Activated naive CD4-positive, alpha-beta T cell treated with anti-CD3 and anti-CD28 coated beads, Interleukin-2, amount 50 U/mL, for 24 hours (primary cell): ENCODE results near the gene COX5A.
"Not testable (repeated sequence)": the region's sequence is repeated elsewhere in the genome, so short reads cannot be mapped to it uniquely, and the experiment has no call there.

Source experiments
- H3K27ac Mint-ChIP-seq: one replicate; pipeline ENCODE4 v1.8.0; 2021; ENCODE audit warnings: mild to moderate bottlenecking, mixed read lengths
- H3K27me3 Mint-ChIP-seq: one replicate; pipeline ENCODE4 v1.8.0; 2021; ENCODE audit warnings: mixed read lengths
- H3K36me3 Mint-ChIP-seq: one replicate; pipeline ENCODE4 v1.8.0; 2021; ENCODE audit warnings: mixed read lengths
- H3K4me1 Mint-ChIP-seq: one replicate; pipeline ENCODE4 v1.8.0; 2021; ENCODE audit warnings: mixed read lengths
- H3K4me3 Mint-ChIP-seq: one replicate; pipeline ENCODE4 v1.8.0; 2021; ENCODE audit warnings: mild to moderate bottlenecking, mixed read lengths
- H3K9me3 Mint-ChIP-seq: one replicate; pipeline ENCODE4 v1.8.0; 2021; ENCODE audit warnings: mixed read lengths

The COX5A gene

DNA sequence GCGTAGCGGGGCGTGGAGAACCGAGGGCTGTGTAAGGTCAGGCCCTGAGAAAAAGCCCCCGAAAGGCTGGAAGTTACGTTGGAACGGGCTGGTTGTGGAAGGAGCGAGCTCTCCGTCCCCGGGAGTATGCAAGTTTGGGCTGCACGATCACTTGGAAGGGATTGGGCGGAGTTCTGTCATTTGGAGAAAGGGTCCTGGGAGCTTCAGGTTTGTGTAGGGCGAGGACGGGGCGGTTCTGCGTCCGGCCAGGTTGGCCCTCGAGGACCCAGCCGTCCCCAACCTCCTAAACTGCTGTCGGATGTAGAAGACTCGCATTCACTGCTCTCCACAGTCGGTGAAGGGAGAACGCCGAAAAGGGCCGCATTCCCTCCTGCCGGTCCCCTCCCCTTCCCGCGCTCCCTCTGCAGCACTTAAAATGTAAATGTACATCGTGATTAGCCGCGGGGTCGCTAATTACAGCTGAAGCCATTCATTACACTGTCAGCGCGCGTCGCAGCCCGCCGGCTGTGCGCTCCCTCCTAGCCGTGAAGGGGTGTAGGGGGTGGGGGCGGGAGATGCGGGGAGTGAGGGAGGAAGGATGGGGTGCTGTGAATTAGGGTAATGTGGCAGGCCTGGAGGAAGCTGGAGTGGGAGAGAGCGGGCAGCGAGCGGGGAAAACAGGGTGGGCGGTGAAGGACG, 21.2 kb upstream of the COX5A start:
- Mint-ChIP-seq H3K9me3 (no peaks in the 10 kb centered on the region), H3K4me1 (peaks cover 43% of the 10 kb centered on the region), H3K27me3 (peaks cover 11% of the 10 kb centered on the region), H3K27ac (no peak overlapping the region), H3K4me3 (peak overlapping the region; percentile 57), H3K36me3 (no peaks in the 10 kb centered on the region)

DNA sequence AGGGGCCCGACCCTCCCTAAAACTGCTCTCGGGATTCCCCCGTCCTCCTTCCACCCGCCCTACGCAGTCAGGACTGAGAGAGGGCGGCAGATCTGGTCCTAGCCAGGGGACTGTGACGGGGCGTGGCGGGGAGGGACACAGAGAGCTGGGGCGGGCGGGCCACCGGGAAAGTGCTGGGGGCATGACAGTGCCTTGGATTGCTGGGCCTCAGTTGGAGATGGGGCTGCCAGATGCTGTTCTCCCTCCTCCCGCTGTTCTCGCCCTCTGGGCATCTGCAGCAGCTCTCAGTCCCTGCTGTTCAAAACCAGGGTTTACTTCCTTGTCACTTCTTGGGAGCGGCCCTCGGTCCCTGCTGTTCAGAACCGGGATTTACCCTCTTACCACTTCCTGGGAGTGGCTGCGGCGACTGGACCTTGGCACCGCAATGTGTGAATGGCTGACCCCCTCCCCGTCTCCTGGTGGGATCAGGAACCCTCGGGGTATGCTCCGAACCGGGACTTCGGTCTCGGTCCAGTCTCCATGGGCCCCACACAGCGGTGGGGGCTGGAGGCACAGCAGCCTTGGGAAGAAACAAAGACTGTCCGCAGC, 20.5 kb upstream of the COX5A start:
- H3K9me3 Mint-ChIP-seq, result no peaks in the 10 kb centered on the region
- H3K27me3 Mint-ChIP-seq, result peaks cover 11% of the 10 kb centered on the region
- H3K4me1 Mint-ChIP-seq, result peaks cover 43% of the 10 kb centered on the region
- no peak overlapping the region for H3K27ac Mint-ChIP-seq
- H3K4me3 Mint-ChIP-seq, result no peak overlapping the region
- no peaks in the 10 kb centered on the region for H3K36me3 Mint-ChIP-seq

DNA sequence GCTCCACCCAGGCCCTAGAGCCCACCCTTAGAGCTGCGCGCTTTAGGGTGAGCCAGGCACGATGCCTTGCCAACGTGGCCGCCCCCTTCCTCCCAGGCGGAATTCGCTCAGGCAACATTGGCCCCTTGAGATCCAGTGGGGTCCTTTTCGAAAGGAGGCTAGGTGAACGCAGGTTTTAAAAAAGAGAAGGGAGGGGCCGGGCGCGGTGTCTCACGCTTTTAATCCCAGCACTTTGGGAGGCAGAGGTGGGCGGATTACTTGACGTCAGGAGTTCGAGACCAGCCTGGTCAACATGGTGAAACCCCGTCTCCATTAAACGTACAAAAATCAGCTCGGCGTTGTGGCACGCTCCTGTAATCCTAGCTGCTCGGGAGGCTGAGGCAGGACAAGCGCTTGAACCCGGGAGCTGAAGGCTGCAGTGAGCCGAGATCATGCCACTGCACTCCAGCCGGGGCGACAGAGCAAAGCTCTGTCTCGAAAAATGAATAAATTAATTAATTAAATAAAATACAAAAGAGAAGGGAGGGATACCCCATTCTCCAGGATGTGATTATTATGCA, 19.7 kb upstream of the COX5A start:
- H3K27ac Mint-ChIP-seq, result no peak overlapping the region

DNA sequence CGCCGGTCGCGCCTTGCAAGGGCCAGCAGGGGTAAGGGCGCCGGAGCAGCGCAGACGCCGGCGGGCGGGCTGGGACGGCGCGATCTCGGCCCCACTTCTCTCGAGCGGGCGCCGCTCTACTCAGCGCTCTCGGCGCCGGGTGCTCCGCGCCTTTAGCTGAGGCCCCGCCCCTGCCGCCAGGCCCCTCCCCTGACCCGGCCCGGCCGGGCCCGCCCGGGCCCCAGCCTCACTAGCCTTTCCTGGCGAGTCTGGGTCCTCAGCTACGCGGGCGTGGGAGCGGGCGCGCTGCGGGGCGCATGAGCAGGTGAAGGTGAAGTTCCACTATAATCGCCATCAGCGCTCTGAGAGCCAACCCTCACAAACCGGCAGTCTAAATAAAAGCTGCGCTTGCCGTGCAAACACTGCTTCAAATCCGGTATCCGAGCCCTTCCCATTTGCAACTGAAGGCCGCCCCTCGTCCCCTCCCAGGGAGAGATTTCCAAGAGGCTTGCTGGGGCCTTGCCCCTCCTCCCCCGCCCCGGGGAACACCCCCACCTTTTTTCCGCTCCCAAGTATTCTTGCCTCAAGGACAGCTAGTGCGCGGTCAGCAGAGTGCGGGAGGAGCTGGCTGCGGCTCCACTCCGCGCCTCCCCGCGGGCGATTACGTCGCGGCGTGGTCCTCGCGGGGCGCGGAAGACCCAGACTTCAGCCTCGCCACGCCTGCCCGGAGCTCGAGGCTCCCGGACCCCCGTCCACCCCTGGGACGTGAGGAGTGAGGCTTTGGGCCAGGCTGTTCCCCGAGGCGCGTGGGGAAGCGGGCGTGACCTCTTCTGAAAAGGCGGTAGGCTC, 19.0 kb upstream of the COX5A start, which contains the start of gene RPP25:
TSS of gene RPP25 (minus strand) at position 125 of the 828 bp plus-strand sequence. CDS start 189 bp downstream, outside the sequence.
- Mint-ChIP-seq H3K4me1 (peaks cover 43% of the 10 kb centered on the region), H3K27ac (no peak within 1 kb of the TSS), H3K27me3 (peaks cover 11% of the 10 kb centered on the region), H3K9me3 (no peaks in the 10 kb centered on the region), H3K4me3 (peak within 1 kb of the TSS; percentile 77), H3K36me3 (no peaks in the 10 kb centered on the region)

More for the DNA sequence above, 19.7 kb upstream of the COX5A start:
- peak overlapping the region; percentile 71 for H3K4me3 Mint-ChIP-seq
- H3K9me3 Mint-ChIP-seq, result no peaks in the 10 kb centered on the region
- peaks cover 43% of the 10 kb centered on the region for H3K4me1 Mint-ChIP-seq
- no peaks in the 10 kb centered on the region for H3K36me3 Mint-ChIP-seq
- H3K27me3 Mint-ChIP-seq, result peaks cover 11% of the 10 kb centered on the region

DNA sequence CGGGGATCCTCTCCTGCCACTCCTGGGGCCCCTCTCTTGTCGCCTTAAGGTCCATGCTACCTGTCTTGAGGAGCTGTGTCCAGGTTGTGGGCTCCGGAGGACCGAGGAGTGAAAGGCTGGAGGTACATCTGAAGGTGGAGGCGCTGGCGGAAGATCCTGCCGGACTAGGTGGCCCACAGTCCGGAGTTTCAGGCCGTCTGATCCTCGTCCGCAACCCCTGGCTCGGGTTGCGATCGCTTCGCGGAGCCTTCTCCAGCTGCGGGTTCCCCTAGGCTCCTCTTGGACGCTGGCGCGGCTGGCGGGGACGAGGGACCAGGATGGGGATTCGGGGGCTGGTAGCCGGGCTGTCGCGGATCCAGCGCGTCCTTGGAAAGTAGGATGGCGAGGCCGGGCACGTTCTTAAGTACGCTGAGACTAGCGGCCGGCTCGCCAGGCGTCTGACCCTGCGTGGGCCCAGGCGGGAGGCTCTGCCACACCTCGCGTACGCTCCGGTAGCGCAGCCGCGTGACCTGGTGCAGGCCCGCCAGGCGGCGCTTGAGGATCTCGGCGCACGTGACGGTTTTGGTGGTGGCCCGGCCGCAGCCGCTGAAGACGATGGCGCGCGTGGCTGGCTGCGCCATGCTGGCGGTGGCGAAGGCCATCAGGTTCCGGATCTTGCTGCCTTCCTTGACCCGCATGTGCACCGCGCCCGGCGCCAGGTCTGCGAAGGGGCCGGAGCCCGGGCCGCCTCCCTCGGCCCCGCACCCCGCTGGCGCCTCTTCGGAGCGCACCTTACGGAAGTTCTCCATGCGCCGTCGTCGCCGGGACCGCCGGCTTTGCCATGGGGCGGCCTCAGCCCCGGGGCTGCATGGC, 18.1 kb upstream of the COX5A start:
- Mint-ChIP-seq H3K27me3 (peaks cover 11% of the 10 kb centered on the region), H3K9me3 (no peaks in the 10 kb centered on the region), H3K36me3 (no peaks in the 10 kb centered on the region), H3K27ac (no peak overlapping the region), H3K4me3 (peak overlapping the region; percentile 77), H3K4me1 (peaks cover 37% of the 10 kb centered on the region)

DNA sequence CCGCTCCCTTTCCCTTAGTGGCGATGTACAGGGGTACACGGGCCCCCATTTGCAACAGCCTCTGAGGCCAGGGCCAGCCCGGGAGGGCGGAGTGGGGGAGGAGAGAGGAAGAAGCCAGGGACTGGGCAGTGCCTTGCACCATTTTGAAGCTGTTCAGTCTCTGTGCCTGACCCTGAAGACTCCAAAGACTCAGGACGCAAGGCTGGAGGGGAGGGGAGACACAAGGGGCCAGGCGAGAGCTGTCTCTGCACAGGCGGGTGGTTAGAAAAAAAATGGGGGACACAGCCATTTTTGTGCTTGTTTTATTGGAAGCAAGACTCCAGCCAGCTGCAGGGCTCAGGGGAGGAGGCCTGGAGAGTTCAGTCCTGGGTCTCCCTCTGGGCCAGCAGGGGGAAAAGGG, 17.1 kb upstream of the COX5A start:
- peaks cover 34% of the 10 kb centered on the region for H3K4me1 Mint-ChIP-seq
- peaks cover 11% of the 10 kb centered on the region for H3K27me3 Mint-ChIP-seq
- no peaks in the 10 kb centered on the region for H3K9me3 Mint-ChIP-seq
- H3K27ac Mint-ChIP-seq, result no peak overlapping the region
- H3K4me3 Mint-ChIP-seq, result peak overlapping the region; percentile 77
- H3K36me3 Mint-ChIP-seq, result no peaks in the 10 kb centered on the region

DNA sequence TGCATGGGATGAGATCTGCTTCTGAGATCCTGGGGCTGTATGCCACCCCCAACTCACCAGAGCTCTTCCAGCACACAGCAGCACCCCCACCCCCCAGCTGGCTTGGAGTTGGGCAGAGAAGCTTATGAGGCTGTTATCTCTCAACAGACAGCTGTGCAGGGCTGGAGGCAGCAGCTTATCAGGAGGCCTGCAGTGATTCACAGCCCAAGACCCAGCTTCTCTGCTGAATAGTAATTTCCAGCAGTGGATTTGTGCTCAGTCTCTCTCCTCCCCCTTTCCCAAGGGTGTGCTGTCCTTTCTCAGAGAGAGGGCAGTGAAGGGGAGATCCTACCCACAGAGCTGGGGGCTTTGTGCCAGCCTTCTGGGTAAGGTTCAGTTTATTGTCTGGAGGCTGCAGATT, 16.6 kb upstream of the COX5A start:
- H3K4me1 Mint-ChIP-seq, result peaks cover 32% of the 10 kb centered on the region
- H3K9me3 Mint-ChIP-seq, result no peaks in the 10 kb centered on the region
- H3K27ac Mint-ChIP-seq, result no peak overlapping the region
- H3K4me3 Mint-ChIP-seq, result peak overlapping the region; percentile 77
- peaks cover 10% of the 10 kb centered on the region for H3K27me3 Mint-ChIP-seq
- no peaks in the 10 kb centered on the region for H3K36me3 Mint-ChIP-seq

DNA sequence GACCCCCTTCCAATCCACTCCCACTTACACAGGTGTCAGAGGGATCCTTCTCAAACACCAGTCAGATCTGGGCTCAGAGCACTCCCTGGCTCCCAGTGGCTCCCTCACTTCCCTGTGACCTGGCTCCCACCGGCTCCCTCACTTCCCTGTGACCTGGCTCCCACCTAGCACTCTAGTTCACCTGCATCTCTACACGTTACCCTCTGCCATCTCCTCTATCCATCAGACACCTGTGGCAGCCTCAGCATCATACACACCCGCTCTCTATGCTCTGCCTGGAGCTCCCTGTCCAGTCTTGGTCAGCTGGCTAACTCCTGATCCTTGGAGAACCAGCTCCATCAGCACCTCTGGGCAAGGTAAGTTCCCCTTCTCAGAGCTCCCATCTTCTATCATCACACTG, 13.1 kb upstream of the COX5A start:
- Mint-ChIP-seq H3K36me3 (no peaks in the 10 kb centered on the region), H3K27ac (no peak overlapping the region), H3K4me3 (no peak overlapping the region), H3K9me3 (no peaks in the 10 kb centered on the region), H3K27me3 (no peaks in the 10 kb centered on the region), H3K4me1 (peaks cover 17% of the 10 kb centered on the region)

DNA sequence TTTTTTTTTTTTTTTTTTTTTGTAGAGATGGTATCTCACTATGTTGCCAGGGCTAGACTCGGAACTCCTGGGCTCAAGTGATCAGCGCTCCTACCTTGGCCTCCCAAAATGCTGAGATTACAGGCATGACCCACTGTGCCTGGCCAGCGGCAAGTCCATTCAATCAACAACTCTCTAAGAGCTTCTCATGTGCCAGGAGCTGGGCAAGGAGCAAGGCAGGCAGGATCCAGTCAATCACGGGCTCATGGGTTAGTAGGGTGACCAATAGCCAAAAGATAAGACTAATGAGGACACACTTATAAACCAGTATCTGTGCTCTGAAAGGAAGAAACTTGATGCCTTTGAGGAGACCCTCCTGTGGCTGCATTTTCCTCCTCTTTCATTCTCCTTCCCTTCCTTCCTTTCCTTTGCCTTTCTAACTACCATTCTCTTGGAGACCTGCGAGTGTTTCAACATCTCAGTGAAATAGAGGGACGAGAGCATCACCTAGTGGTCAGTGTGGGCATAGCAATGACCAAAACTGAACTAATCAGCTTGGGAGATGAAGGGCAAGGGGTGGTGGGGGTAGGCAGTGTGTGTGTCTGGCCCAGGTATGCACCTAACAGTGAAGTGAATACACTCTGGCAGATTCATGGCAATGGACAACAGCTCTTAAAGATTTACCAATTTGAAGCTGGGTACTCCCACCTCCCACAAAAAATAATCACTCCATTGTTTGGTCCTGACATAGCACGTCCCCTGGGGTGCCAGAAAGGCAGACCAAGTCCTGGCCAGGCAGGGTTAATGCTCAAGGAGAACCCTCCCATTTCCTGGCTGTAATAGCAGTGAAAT, 12.4 kb upstream of the COX5A start:
- Mint-ChIP-seq H3K4me1 (peaks cover 11% of the 10 kb centered on the region), H3K27me3 (no peaks in the 10 kb centered on the region), H3K27ac (no peak overlapping the region), H3K4me3 (no peak overlapping the region), H3K36me3 (no peaks in the 10 kb centered on the region), H3K9me3 (no peaks in the 10 kb centered on the region)

DNA sequence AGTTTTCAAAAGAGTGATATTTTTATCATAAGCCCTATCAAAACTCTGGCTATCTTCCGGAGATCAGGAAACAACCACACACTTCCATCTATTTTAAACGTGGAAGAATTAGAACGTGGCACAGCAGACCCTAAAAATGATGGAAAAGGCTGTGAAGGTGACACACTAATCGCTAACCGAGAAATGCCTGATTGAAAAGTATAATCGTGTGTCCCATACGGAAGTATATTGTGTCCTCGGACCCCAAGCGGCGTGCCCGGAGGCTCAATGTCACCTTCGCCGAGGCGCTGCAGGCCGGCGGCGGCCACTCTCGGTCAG, 642 bp downstream of the COX5A start:
- Mint-ChIP-seq H3K4me3 (peak overlapping the region; percentile 96), H3K9me3 (no peaks in the 10 kb centered on the region), H3K27me3 (no peaks in the 10 kb centered on the region), H3K27ac (peak overlapping the region; percentile 68), H3K4me1 (peaks cover 36% of the 10 kb centered on the region), H3K36me3 (peaks cover 2% of the 10 kb centered on the region)

DNA sequence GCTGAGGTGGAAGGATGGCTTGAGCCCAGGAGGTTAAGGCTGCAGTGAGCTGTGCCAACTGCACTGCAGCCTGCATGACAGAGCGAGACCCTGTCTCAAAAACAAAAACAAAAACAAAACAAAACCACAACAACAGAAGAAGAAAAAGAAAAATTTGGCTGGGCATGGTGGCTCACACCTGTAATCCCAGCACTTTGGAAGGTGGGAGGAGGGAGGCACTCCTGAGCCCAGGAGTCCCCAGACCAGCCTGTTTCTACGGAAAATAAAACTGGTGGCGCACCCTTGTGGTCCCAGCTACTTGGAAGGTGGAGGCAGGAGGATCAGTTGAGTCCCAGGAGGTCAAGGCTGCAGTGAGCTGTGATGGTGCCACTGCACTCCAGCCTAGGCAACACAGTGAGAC, 2.7 kb downstream of the COX5A start:
- H3K27me3 Mint-ChIP-seq, H3K9me3 Mint-ChIP-seq, H3K27ac Mint-ChIP-seq, H3K36me3 Mint-ChIP-seq: not testable (repeated sequence)
- Mint-ChIP-seq H3K4me1 (peaks cover 41% of the 10 kb centered on the region), H3K4me3 (peak overlapping the region; percentile 76)

DNA sequence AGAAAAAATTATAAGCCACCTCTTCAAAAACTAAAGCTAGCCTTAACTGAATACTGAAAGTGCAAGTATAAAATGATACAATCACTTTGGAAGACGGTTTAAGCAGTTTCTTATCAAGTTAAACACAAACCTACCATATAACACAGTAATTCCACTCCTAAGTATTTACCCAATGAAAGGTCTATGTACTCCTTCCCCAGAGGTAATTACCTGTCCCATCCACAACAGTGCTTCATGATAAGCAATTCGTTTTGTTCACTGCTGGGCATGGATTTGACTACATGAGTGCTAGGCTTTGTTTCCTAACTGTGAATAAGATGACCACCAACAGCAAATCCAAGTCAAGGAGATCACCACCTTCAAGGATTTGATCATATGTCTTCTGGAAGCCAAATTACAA, 4.3 kb downstream of the COX5A start:
- Mint-ChIP-seq H3K4me3 (peak overlapping the region; percentile 15), H3K36me3 (peaks cover 2% of the 10 kb centered on the region)

DNA sequence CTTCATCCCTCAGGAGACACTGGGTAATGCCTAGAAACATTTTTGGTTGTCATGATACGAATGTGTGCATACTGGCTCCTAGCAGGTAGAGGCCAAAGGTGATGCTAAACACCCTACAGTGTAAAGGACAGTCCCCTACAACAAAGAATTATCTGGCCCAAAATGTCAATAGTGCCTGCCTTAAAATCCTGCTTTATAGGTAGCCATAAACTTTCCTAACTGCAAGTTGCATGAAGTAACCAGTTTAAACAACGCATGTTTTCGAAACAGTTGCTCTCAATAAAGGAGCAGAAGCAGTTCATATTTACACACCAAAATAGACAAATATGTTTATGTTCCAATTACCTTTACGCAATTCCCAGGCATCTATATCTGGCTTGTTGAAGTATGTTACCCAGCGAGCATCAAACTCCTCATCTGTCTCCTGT, 9.1 kb downstream of the COX5A start:
- Mint-ChIP-seq H3K4me3 (no peak overlapping the region), H3K36me3 (peaks cover 2% of the 10 kb centered on the region), H3K27ac (no peak overlapping the region), H3K27me3 (no peaks in the 10 kb centered on the region), H3K9me3 (no peaks in the 10 kb centered on the region), H3K4me1 (peaks cover 14% of the 10 kb centered on the region)

More for the DNA sequence above, 4.3 kb downstream of the COX5A start:
- Mint-ChIP-seq H3K27ac (no peak overlapping the region), H3K27me3 (no peaks in the 10 kb centered on the region), H3K4me1 (peaks cover 41% of the 10 kb centered on the region), H3K9me3 (no peaks in the 10 kb centered on the region)

DNA sequence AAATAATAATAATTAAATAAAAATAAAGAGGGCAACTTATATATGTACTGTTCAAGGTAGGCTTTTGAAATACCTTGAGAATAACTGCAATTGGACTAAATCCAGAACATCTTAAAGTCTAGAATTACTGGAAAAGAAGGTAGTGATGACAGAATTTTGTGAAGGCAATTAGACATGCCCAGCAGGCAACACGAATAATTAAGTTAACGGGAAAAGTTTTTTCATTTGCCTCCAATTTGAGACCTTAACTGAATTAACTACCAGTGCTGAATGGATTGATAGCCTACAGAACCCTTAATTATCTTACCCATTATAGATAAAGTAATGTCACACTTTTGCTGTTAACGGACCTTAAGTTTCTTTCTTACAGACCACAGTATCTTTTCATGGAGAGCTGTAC, 13.3 kb downstream of the COX5A start:
- H3K27ac Mint-ChIP-seq, result no peak overlapping the region
- peaks cover 8% of the 10 kb centered on the region for H3K36me3 Mint-ChIP-seq
- H3K4me1 Mint-ChIP-seq, result no peaks in the 10 kb centered on the region
- no peak overlapping the region for H3K4me3 Mint-ChIP-seq
- no peaks in the 10 kb centered on the region for H3K27me3 Mint-ChIP-seq
- H3K9me3 Mint-ChIP-seq, result no peaks in the 10 kb centered on the region
